HL-60 (cell line): ENCODE measurements around the gene MXRA7.
"Not testable (repeated sequence)": the region's sequence is repeated elsewhere in the genome, so short reads cannot be mapped to it uniquely, and the experiment has no call there.

Source experiments
- DNase-seq, 2 experiments: peaks; one replicate each; pipeline ENCODE4 v3.0.0-alpha.2; 2010 to 2020; ENCODE audit warnings: low read depth in 1 of 2, low spot score in 1 of 2
- H3K27ac ChIP-seq: fragments of 250-450 bp; sonication (Bioruptor Pico); replicated peaks from 2 replicates; pipeline ENCODE4 v1.5.1; 2020; ENCODE audit warnings: mild to moderate bottlenecking, moderate library complexity
- H3K27me3 ChIP-seq: fragments of 250-450 bp; sonication (Bioruptor Pico); 2 replicates; pipeline ENCODE4 v1.5.1; 2021; ENCODE audit warnings: mild to moderate bottlenecking, moderate library complexity; ENCODE audit not compliant: insufficient read depth, poor library complexity, severe bottlenecking
- H3K4me3 ChIP-seq: replicated peaks from 2 replicates; pipeline ENCODE4 v1.5.1; 2011; ENCODE audit warnings: mild to moderate bottlenecking, control low read depth, low read length; ENCODE audit not compliant: insufficient read depth
- GABPA ChIP-seq: IDR thresholded peaks from 2 replicates; pipeline ENCODE4 v1.6.1; 2012; ENCODE audit warnings: low read depth
- POLR2AphosphoS5 ChIP-seq: IDR thresholded peaks from 2 replicates; pipeline ENCODE4 v1.6.1; 2012; ENCODE audit warnings: low read depth
- REST ChIP-seq: IDR thresholded peaks from 2 replicates; pipeline ENCODE4 v1.6.1; 2012; ENCODE audit warnings: low read depth; ENCODE audit not compliant: insufficient replicate concordance
- SPI1 ChIP-seq: IDR thresholded peaks from 2 replicates; pipeline ENCODE4 v1.6.1; 2012; ENCODE audit warnings: low read depth, mild to moderate bottlenecking, borderline replicate concordance
- TF ChIP-seq, protein P1 (sequence below): IDR thresholded peaks from one replicate; pipeline ENCODE4 v1.5.1; 2011; ENCODE audit warnings: low read length, control low read depth, inconsistent platforms; ENCODE audit not compliant: insufficient read depth

Gene MXRA7

DNA sequence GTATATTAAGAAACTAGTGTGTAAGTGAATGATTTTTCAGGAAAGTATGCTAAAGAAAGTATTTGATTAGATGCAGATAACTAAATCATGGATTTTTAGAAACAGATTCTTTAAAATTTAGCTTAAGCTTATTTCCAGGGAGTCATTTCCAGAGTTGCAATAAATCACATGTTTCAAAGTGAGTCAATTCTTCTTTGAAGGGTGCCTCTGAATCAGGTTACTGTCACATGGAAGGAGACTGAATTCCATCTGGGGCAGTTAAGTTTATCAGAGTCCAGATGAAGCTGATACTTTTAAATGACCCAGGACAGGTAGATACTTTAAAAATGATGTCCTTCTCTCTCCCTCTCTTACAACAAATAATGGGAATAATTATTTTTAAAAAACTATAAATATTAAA lies 32.2 kb upstream of the MXRA7 start:
- TF ChIP-seq POLR2AphosphoS5 (no peak), GABPA (no peak)
- no peak for DNase-seq
- Histone ChIP-seq H3K27ac (no peak overlapping the region), H3K27me3 (no peaks in the 10 kb centered on the region), H3K4me3 (no peak overlapping the region)

DNA sequence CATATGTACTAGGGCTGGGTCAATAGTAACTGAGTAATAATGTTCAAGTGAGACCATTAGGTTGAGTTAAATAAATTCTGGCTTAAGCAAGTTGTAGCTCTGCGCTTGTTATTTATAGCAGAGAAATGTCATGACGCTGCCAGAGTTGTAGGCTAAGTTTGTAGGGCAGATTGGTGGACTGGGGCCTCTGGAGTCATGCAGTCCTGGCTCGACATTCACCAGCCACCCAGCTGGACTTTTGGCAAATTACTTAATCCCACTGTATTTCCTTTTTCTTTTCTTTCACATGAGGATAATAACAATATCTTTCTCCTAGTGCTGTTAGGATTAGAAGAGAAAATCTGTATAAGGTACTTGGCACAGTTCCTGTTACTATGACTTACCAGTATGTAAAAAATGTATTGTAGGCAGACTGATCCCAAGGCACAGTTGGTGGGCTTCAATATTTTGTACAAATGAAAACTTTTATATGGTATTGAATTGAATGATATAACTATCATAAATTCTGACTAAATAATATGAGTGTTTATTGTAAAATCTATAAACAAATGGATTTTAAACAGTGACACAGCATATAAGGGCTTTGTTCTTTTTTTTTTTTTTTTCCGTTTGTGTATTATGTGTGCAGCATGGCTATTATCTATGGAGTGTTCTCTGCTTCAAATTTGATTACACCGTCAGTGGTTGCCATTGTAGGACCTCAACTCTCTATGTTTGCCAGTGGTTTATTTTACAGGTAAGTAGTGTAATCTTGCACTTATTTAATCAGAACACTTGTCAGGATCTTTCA lies 29.8 kb upstream of the MXRA7 start:
- DNase-seq, result no peak
- H3K27ac ChIP-seq, result no peak overlapping the region
- H3K4me3 ChIP-seq, result no peak overlapping the region
- TF ChIP-seq POLR2AphosphoS5 (no peak), GABPA (no peak), SPI1 (no peak), REST (no peak)
- TF ChIP-seq, protein P1, sequence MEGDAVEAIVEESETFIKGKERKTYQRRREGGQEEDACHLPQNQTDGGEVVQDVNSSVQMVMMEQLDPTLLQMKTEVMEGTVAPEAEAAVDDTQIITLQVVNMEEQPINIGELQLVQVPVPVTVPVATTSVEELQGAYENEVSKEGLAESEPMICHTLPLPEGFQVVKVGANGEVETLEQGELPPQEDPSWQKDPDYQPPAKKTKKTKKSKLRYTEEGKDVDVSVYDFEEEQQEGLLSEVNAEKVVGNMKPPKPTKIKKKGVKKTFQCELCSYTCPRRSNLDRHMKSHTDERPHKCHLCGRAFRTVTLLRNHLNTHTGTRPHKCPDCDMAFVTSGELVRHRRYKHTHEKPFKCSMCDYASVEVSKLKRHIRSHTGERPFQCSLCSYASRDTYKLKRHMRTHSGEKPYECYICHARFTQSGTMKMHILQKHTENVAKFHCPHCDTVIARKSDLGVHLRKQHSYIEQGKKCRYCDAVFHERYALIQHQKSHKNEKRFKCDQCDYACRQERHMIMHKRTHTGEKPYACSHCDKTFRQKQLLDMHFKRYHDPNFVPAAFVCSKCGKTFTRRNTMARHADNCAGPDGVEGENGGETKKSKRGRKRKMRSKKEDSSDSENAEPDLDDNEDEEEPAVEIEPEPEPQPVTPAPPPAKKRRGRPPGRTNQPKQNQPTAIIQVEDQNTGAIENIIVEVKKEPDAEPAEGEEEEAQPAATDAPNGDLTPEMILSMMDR, result no peak
- no peaks in the 10 kb centered on the region for H3K27me3 ChIP-seq

DNA sequence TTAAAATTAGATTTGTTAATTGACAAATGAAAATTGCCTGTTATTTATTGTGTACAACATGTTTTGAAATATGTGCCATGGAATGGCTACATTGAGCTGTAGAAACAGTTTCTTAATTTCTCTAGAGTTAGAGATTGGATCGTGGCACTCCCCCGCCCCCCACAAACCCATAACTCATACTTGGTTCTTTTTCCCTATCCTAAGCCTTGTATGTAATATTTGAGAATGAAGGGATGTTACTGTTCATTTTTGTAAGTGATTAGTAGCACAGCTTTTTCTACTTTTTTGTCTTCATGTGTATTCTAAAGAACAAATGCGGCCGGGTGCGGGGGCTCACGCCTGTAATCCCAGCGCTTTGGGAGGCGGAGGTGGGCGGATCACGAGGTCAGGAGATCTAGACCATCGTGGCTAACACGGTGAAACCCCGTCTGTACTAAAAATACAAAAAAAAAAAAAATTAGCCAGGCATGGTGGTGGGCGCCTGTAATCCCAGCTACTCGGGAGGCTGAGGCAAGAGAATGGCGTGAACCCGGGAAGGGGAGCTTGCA lies 28.9 kb upstream of the MXRA7 start:
- H3K27me3 ChIP-seq, DNase-seq, H3K27ac ChIP-seq, H3K4me3 ChIP-seq: not testable (repeated sequence)

DNA sequence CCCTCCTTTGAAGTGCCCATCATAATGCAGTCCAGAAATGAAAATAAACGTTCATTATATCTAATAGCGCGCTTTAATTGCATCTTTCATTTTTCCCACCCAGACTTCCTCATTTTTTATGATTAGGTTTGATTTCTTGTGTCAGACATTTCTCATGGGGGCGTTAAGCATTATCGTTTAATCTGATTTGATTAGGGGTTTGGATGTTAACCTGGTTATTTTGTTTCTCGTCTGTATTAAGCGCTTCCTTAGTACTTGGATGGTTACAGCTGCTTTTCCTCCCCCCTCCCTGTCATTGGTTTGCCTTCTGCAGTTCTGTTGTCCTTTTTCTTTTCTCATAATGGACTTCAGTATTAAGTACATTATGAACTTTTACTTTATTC lies 27.7 kb upstream of the MXRA7 start:
- H3K27me3 ChIP-seq, result no peaks in the 10 kb centered on the region
- DNase-seq, result no peak
- TF ChIP-seq SPI1 (peak; percentile 83), REST (no peak)
- TF ChIP-seq, protein P1, result no peak
- peak overlapping the region; percentile 98 for H3K27ac ChIP-seq
- peak overlapping the region; percentile 92 for H3K4me3 ChIP-seq
